ENCODE measurements around the gene PARVG. TPM values are rescaled to one million over a fixed set of nuclear protein-coding genes. Genes with fewer than 3 reads are reported as not detected.

PARVG gene
- total RNA-seq, 4 donors from 2014 or later, result 2.4 to 7.1 (median 5.5) TPM

GRCh38 chr22:44221710-44222475 is 41.2 kb downstream of the PARVG start:
- Histone ChIP-seq H3K27me3 (no peaks in the 10 kb centered on the region), H3K9me3 (no peaks in the 10 kb centered on the region), H3K4me3 (replicated peaks in 1 of 3) (no peak overlapping the region), H3K27ac (no peak overlapping the region), H3K4me1 (no peaks in the 10 kb centered on the region), H3K36me3 (no peaks in the 10 kb centered on the region)
- intact Hi-C loops (cut with DNase I), result no loop called here
- TF ChIP-seq POLR2A (IDR thresholded peaks at IDR 0.05) (no peak), CTCF (IDR thresholded peaks at IDR 0.05) (no peak)
- WGBS, 2 donors, result 94 to 98% methylated on average over 11 of the region's 11 CpGs
- DNase-seq, result no peak

- no peak for DNase-seq
- no peak for TF ChIP-seq POLR2A (IDR thresholded peaks at IDR 0.05)
- no peak for TF ChIP-seq CTCF (IDR thresholded peaks at IDR 0.05)
- no peaks in the 10 kb centered on the region for H3K9me3 ChIP-seq
- H3K4me3 ChIP-seq (replicated peaks in 1 of 3), result no peak overlapping the region
- H3K4me1 ChIP-seq, result no peaks in the 10 kb centered on the region
- no peaks in the 10 kb centered on the region for H3K27me3 ChIP-seq
- intact Hi-C loops (cut with DNase I), result no loop called here
- H3K27ac ChIP-seq, result no peak overlapping the region
- no peaks in the 10 kb centered on the region for H3K36me3 ChIP-seq
- WGBS, 2 donors, result 46 to 50% methylated on average over 12 of the region's 12 CpGs
Measured at GRCh38 chr22:44224166-44224565, 43.4 kb downstream of the PARVG start.

GRCh38 chr22:44225091-44225689 is 44.5 kb downstream of the PARVG start:
- Histone ChIP-seq H3K4me3 (replicated peaks in 1 of 3) (no peak overlapping the region), H3K9me3 (no peaks in the 10 kb centered on the region), H3K27ac (no peak overlapping the region), H3K27me3 (no peaks in the 10 kb centered on the region), H3K36me3 (no peaks in the 10 kb centered on the region), H3K4me1 (no peaks in the 10 kb centered on the region)
- intact Hi-C loops (cut with DNase I), result no loop called here
- DNase-seq, result no peak
- TF ChIP-seq POLR2A (IDR thresholded peaks at IDR 0.05) (no peak), CTCF (IDR thresholded peaks at IDR 0.05) (no peak)
- WGBS, 2 donors, result 71 to 78% methylated on average over 10 to 11 of the region's 11 CpGs

GRCh38 chr22:44225812-44226211 is 45.1 kb downstream of the PARVG start:
- Histone ChIP-seq H3K4me3 (replicated peaks in 1 of 3) (no peak overlapping the region), H3K27me3 (no peaks in the 10 kb centered on the region), H3K9me3 (no peaks in the 10 kb centered on the region), H3K4me1 (no peaks in the 10 kb centered on the region), H3K36me3 (no peaks in the 10 kb centered on the region), H3K27ac (no peak overlapping the region)
- TF ChIP-seq CTCF (IDR thresholded peaks at IDR 0.05) (no peak), POLR2A (IDR thresholded peaks at IDR 0.05) (no peak)
- WGBS, 2 donors, result 79 to 84% methylated on average over 8 of the region's 8 CpGs
- no peak for DNase-seq
- intact Hi-C loops (cut with DNase I), result no loop called here

- no peaks in the 10 kb centered on the region for H3K4me1 ChIP-seq
- WGBS, 2 donors, result 91% methylated on average over 3 of the region's 3 CpGs
- no peak overlapping the region for H3K4me3 ChIP-seq (replicated peaks in 1 of 3)
- no peak overlapping the region for H3K27ac ChIP-seq
- intact Hi-C loops (cut with DNase I), result no loop called here
- H3K36me3 ChIP-seq, result no peaks in the 10 kb centered on the region
- TF ChIP-seq POLR2A (IDR thresholded peaks at IDR 0.05), result no peak
- TF ChIP-seq CTCF (IDR thresholded peaks at IDR 0.05), result no peak
- no peak for DNase-seq
- H3K9me3 ChIP-seq, result no peaks in the 10 kb centered on the region
- H3K27me3 ChIP-seq, result no peaks in the 10 kb centered on the region
Measured at GRCh38 chr22:44229331-44229730, 48.6 kb downstream of the PARVG start.
